CD4-positive, alpha-beta T cell treated with Interleukin-17A for 4 hours (primary cell): ENCODE measurements around the gene POLR2J2.
A peak's percentile ranks its signal among the peaks of the same experiment; 100 is the strongest.
"Not testable (repeated sequence)": the region's sequence is repeated elsewhere in the genome, so short reads cannot be mapped to it uniquely, and the experiment has no call there.

ENCODE experiments used
- DNase-seq: peaks from one replicate; pipeline ENCODE4 v3.0.0-alpha.2; 2020; ENCODE audit warnings: mixed read lengths

POLR2J2 gene

DNA sequence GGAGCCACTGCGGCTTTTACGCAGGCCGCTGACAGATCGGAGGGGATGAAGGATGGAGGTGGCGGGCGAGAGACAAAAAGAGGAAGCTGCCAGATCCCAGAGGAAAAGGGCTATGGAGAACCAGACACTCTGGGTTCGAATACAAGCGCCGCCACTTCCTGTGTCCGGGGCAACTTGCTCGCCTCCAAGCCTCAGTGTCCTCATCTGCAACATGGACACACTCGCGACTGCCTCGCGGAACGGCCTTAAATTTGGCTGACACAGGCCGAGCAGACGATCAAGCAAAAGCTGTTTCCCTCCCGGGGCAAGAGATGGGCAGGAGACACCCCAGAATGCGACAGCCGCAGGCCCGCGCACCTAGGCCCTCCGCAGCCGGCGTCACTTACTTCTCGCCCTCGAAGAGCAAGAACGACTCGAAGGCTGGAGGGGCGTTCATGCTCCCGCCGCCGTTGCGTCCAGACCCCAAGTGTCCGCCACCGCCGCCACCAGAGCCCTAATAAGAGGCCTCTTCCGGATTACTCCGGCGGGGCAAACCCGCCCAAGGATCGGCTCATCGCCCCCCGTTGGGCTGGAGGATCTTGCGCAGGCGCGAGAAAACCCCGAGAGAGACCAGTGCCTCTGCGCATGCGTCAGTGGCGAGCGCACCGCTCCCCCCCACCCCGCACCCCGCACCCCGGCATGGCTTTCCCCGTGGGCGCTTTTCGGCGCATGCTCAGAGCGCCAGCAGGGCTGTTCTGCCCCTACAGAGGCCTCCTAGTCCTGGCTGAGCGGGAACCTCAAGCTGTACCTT is at the start of gene POLR2J2:
TSS of gene POLR2J2 (minus strand) at position 498 of the 790 bp plus-strand sequence. CDS start at position 436, 62 bp downstream.
- peak; percentile 5 for DNase-seq

DNA sequence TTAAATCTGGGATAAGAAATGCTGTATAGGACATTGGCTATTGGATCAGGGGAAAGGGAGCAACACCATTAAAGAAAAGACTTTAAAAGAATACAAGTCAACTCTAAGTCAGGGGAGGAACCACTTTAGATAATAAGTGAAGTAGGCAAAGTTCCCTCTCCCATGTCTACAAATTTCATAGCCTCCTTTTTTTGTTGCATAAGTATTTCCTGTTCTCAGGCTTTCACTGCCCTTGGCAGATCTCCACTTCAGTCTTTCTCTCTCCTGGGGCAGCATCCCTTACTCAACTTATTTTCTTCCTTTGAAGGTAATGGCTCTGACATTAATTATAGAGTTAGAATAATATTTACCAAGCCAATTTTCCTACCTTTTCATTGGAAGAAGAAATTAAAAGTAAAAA is 47.0 kb upstream of the POLR2J2 start:
- DNase-seq: not testable (repeated sequence)

DNA sequence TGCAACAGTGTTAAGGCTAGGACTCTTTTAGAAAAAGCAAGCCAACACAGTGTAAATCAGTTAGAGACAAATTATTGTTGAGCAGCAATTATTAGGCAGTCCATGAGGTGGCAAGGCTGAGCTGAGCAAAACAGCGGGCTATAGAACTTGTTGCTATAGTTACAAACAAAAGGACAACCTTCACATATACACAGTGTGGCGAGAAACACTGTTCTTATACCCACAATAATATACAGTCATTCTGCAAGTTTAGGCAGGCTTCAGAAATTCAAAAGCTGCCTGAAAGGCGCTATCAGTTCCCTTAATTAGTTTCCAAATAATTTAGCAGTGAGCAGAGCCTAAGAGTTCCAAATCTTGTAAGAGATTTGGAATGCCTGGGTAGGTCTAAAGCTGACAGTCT is 44.3 kb upstream of the POLR2J2 start:
- DNase-seq: not testable (repeated sequence)

DNA sequence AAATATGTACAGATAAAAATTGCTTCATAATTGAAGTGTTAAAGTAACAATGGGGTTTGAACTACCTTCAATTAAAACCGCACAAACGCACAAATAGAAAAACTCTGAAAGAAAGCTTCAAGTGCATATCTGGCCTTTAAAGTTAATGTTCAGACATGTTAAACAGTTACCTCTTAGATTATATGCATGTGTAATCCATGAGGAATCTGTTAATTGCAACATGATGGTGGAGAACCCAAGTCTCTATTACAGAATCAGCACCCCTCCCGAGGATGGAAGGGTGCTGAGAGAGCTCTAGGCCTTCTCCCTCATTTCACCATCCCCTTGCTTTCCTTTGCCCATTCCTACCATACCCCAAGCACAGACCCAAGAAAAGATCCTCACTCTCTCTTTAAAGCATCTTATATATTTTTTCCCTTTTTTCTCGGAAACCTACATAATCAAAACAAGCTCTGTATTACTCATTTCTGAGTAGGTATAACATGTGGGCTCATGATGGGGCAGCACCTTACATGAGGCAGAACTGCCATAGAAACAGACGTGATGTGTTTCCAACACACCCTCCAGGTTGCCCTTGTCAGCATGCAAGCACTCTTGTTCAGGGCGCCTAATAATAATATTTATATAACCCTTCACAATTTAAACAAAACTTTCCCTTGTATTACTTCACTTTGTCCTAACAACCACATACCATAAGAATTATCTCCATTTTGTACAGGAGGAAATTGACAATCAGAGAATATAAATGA is 43.5 kb upstream of the POLR2J2 start:
- not testable (repeated sequence) for DNase-seq

DNA sequence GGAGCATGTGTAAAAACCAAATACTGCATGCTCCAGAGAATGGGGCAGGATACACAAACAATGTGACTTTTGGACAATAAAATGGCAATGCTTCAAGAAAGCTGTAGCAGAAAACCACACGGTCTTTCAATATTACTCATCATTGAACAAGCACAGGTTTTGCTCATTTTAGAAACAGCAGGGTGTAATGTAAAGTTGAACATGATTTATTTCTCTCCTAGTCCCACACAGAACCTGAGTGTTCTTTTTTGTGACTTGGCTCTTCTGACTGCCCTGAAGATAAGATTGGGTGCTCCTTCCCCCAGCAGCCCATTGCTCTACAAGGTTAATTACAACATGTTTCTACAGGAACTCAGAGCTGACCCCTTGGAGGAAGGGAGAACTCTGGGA is 42.2 kb upstream of the POLR2J2 start:
- DNase-seq: not testable (repeated sequence)

DNA sequence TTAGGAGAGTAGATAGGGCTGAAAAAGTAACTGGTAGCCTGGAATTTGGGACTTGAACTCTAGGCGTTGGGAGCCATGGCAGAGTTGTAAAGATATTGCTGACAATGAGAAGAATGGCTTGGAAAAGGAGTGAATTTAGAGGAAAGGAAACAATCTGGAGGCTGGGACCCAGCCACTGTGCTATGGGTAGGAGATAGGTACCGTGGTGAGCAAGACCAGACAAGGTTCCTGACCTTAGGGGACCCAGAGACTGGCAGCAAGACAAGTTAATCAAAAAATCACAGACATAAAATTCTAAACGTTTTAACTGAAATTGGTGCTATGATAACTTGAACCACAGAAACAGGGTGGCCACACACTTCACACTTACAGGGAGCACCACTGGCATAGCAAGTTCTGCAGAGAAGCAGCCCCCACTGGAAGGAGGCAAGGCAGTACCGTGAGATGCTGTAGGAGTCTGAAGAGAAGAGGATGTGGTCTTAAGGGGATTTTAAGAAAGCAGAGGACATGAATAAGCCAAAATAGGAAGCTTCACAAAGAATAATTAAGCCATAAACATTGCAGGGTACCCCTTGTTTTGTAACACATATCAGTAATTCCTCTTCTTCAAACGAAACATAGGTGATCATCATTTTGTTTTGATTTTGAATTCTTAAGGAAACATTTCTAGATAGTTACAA is 41.7 kb upstream of the POLR2J2 start:
- DNase-seq: not testable (repeated sequence)

DNA sequence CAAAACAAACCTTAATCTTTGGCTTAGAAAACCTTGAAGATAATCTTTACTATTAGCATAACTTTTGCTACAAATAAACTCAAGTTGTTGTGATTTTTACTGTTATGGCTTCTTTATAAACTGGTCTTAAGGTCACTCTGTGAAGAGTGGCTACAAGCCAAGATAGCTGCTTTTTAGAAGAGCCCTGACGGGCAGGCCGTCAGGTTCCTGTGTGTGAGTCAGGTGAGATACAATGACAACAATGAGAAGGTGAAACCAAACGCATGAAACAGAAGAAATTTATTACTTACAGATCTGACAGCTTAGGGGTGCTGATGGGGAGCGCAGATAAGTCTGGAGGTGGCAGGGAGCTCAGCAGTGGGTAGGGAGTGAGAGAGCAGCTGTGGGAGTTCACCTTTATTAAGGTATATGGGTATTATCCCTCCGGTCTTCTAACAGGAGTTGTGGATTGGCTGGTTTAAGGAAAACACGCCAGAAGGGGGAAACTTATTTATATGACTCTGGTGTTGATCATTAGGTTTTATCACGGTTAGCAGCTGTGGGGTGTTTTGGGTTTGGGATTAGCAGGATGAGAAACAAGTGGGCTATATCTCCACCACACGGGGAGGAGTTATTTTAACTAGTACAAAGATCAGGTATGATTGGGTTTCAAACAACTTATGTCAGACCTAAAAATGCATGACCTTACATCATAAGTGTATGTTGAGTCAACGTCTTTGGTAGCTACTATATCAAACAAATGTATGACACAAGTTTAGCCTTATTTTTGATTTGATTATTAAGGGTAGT is 27.7 kb upstream of the POLR2J2 start:
- DNase-seq: not testable (repeated sequence)

DNA sequence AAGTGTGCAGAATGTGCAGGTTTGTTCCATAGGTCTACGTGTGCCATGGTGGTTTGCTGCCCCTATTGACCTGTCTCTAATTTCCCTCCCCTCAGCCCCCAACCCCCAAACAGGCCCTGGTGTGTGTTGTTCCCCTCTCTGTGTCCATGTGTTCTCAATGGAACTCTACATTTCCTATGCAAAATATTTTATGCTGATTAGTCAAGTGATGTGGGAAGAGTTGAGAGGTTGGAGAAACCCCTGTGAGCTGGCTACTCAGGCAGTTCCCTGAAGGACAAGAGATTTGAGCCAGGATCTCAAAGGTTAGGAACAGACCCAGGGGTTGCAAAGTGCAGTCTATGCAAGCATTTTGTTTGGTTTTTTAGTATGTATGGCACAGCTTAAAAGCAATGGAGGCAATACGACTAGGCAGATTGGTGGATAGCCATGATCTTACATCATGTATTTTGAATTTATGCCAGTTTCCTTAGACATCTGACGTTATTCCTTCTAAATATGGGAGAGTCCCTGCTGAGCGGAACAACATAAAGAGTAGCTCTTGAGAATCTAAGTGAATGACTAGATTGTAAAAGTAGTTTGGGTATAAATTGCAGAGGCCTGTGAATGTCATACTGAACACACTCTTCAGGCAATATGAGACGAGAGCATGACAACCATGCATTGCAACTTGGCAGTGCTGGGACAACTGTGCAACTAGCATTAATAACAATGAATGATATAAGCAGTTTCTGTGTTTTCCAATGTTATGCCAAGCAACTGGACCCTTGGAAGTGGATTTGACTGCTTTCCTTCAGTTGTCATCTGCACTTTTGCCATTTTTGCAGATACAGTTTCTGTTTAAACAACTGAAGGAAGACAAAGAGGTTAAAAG is 26.4 kb upstream of the POLR2J2 start:
- DNase-seq: not testable (repeated sequence)

DNA sequence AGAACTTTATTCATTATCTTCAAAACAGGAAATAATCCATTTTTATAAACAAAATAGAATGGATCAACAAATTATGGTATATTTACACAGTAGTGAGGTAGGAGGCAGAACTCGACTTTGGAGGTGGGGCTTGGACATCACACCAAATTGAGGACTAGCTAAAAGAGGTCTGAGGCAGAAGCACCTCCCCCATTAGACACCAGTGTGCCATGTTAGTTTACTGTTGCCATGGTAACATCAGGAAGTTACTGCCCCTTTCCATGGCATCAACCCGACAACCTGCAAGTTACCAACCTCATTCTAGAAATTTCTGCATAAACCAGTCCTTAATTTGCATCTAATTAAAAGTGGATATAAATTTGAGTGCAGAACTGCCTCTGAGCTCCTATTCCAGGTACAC is 24.5 kb upstream of the POLR2J2 start:
- not testable (repeated sequence) for DNase-seq

DNA sequence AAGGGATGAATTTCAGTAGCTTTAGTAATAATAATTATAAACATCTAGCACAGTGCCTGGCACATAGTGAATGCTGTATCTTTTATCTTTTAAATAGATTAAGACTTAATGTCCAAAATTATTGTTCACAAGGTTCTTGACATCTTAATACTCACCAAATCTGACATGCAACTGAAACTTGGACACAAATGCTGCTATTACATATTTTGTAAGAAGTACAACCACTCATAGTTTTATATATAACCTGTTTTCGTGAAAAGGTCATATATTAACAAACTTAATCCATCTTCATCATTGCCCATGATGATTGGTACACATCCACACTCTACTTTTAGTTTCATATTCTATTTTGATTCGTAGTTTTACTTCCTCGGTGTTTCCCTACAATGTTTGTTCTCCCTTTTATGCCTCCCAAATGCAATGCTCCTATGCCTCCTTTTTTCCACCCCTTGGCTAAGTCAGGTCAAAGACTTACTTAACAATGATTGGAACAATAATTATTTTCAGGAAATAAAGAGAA is 23.6 kb upstream of the POLR2J2 start:
- DNase-seq: not testable (repeated sequence)

DNA sequence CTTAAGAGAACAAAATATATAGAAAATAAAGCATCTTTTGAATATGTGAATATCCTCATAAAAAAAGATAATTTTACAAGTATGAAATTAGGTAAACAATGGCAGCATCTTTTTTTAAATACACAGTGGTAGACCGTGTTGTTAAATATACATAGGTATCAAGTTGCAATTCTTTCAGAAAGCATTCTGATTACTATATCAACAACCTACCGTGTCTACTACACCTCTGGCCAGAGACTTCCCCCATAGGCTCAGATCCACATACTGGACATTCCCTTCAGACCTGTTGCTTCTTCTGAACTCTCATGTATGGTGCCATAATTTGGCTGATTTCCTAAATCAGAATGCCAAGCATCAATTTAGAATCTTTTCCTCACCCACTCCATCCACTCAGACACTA is 22.5 kb upstream of the POLR2J2 start:
- DNase-seq: not testable (repeated sequence)

DNA sequence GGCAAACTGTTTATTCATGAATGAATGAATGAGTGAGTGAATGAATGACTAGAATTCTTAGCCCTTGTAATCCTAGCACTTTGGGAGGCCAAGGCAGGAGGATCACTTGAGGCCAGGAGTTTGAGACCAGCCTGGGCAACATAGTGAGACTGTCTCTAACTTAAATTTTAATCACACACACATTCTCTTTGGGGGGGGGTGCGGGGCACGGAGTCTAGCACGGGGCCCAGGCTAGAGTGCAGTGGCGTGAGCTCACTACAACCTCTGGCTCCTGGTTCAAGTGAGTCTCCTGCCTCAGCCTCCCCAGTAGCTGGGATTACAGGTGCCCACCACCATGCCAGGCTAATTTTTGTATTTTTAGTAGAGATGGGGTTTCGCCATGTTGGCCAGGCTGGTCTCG is 19.1 kb upstream of the POLR2J2 start:
- not testable (repeated sequence) for DNase-seq

DNA sequence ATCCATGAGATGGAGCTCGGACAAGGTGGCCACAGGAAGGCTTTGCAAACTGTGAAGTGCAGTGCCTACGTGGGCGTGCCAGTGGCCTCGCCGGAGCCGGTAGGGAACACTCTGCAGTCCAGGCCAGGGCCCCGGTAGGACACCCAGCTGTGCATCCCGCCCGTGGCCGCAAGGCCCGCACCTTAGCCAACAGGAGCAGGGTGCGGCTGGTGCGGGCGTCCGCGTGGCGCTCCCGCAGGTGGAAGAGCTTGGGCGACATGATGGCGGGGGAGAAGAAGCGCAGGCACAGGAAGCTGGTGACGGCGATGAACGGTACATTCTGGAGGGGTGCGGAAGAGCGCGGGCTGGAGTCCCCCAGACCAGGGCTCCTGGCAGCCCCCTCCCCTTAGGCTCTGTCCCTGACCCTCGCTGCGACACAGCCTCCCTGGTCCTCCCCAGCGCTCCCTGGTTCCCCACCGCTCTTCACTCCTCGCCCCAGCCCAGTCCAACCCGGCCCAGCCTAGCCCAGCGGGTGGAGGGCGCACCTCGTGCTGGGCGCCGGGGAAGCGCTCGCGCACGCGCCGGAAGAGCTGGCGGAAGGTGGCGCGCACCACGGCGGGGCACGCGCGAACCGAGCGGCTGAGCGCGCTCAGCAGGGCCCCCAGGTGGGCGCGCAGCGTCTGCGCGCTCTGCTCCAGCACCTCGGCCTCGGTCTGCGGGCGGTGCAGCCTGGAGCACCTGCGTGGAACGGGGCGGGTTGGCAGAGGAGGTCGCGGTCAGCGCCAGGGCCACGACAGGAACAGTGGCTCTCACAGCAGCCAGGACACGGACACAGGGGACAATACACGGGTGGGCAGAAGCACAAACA is 18.2 kb upstream of the POLR2J2 start:
- peak; percentile 3 for DNase-seq

DNA sequence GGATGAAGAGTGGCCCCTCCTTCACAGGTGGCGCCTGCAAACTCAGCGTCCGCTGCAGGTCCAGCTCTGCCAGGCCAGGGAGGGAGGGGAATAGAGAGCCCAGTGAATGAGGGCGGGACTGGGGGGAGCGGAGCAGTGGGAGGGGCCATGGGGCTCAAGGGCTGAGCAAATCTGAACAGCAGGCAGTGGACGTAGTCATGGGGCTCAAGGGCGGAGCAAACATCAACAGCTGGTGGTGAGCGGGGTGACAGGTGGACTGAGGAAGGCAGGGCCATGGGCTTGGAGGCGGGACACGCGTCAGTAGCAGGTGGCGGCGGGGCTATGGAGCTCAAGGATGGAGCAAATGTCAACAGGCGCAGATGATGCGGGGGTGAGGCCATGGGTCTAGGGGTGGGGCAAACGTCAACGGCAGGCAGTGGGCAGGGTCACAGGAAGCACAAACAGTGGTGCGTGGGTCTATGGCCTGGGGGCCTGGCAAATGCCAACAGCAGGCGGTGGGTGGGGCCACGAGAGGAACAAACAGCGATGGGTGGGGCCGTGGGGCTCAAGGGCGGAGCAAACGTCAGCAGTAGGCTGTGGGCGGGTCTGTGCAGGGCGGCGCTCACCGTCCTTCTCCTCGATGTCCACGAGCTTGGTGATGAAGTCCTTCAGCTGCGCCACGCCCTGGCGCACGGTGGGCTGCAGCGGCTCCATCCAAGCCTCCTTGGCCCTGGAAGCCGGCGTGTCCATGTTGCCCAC is 17.0 kb upstream of the POLR2J2 start:
- not testable (repeated sequence) for DNase-seq

DNA sequence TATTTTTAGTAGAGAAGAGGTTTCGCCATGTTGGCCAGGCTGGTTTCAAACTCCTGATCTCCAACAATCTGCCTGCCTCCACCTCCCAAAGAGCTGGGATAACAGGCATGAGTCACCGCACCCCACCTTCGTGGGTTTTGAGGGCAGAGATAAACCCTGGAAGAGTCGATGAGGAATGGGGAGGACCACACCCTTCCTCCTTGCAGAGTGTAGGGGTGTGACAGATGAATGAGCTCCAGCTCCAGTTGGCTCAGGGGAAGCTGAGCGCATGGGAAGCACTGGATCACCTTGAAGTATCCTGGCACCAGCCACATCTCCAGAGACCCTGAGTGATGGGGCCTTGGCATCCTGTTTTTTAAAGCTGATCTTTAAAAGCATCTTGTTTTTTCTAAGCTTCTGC is 11.1 kb upstream of the POLR2J2 start:
- DNase-seq: not testable (repeated sequence)

DNA sequence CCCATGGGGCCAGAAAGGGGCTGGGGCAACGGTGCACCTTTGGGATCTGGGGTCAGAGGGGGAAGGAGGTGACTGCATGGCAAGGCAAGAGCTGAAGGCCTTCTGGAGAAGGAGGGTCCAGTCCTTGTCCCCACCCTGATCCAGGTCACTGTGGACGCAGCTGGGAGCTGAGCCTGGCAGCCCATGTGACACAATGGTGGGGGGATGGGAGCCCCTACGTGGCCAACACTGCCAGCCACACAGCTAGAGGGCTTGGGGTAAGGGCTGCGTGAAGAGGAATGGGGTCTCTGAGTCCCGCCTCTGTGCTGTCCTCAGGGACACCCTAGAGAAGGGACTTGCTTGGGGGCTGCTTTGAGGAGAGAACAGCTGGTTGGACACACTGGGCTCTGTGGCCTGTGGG is 9.3 kb upstream of the POLR2J2 start:
- not testable (repeated sequence) for DNase-seq

DNA sequence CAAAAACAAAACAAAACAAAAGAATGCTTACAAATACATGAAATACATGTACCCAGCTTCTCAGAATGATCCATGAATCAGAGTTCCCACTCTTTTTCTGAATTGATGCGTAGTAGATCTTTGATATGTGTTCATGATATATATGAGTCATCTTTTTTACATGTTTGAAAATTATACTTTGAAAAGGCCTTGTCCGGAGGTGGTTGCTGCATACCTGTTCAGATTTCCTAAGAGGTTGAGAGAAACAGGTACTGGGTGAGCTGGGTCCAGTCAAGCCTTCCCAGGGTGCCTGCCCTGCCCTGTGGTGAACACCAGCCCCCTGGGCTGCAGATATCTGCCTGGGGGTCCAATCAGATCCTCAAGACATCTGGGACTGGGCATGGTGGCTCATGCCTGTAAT is 4.1 kb upstream of the POLR2J2 start:
- DNase-seq: not testable (repeated sequence)

DNA sequence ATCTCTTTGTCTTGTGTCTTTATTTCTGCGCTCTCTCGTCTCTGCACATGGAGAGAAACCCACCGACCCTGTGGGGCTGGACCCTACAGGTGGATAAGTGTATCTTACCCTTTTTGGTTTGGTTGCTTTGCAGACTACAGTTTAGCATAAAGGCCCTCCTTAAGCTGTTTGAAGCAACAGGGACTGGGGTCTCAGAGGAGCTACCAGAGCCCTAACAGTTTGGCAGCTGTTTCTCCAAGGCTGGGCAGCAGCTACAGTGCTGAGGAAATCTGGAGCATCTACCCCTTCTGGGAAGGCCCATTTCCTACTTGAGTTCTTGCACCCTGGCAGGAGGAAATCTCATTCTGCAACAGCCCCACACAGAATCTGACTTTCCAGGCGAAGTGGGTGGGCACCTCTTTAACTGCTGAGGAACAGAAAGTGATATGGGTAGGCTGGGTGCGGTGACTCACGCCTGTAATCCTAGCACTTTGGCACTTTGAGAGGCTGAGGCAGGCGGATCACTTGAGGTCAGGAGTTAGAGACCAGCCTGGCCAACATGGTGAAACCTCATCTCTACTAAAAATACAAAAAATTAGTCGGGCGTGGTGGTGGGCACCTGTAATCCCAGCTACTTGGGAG is 2.1 kb upstream of the POLR2J2 start:
- DNase-seq: not testable (repeated sequence)

DNA sequence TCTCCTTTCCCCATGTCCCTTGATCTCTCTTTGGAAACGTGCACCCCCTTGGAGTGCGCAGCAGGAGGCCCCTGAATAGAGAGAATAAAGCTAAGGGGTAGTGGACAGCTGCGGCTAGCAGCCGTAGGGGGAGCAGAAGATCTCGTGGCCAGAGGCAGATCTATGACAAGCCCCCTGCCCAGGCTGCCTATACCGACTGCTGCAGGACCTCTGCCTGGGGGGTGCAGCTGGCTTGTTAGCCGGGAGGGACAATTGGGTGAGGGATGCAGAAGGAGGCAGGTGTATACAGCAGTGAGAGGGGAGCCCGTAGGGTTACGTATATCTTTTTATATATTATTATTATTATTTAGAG is 469 bp upstream of the POLR2J2 start:
- not testable (repeated sequence) for DNase-seq
